Measurements from ENCODE around the gene CPVL. TPM values are rescaled to one million over a fixed set of nuclear protein-coding genes. Genes with fewer than 3 reads are reported as not detected.

Gene CPVL
- total RNA-seq, 3 donors from 2014 or later (not counting 1 experiment from before 2014, with no cell fraction given): 4.9 to 11.6 (median 9.8) TPM

GRCh38 chr7:28956608-28957063 is 189.7 kb downstream of the CPVL start:
- peak overlapping the region; percentile 79 for H3K4me3 Mint-ChIP-seq

GRCh38 chr7:28955718-28956607 is 190.4 kb downstream of the CPVL start:
- 3% methylated on average over 104 of the region's 104 CpGs for WGBS (ENCODE audit: insufficient coverage)
- peaks cover 14 to 17% of the 10 kb centered on the region in 2 donors for H3K4me1 Mint-ChIP-seq
- H3K36me3 Mint-ChIP-seq: no peaks in the 10 kb centered on the region
- peaks cover 42% of the 10 kb centered on the region for H3K27me3 ChIP-seq (ENCODE audit: control insufficient read depth, insufficient read depth, low read length)
- ATAC-seq: peak; percentile 62 to 76 (median 66)
- peak overlapping the region; percentile 23 for H3K4me3 ChIP-seq (ENCODE audit: low read length)
- H3K4me1 ChIP-seq (ENCODE audit: control insufficient read depth, insufficient read depth, low read length): peaks cover 34% of the 10 kb centered on the region
- H3K4me3 Mint-ChIP-seq: peak overlapping the region; percentile 78
- no peaks in the 10 kb centered on the region for H3K36me3 ChIP-seq (ENCODE audit: control insufficient read depth, insufficient read depth, low read length)
- H3K9me3 ChIP-seq (ENCODE audit: control insufficient read depth, insufficient read depth, low read length): no peaks in the 10 kb centered on the region
- no peak overlapping the region for H3K27ac ChIP-seq (ENCODE audit: low read length)
- no peak overlapping the region for H3K27ac Mint-ChIP-seq
- no peak for TF ChIP-seq CTCF (IDR thresholded peaks at IDR 0.05)
- intact Hi-C loops (cut with micrococcal nuclease): loop anchor here (1.0 kb wide), 2 partner anchors 146 to 150 kb away; no protein-coding TSS in a partner anchor
- H3K27me3 Mint-ChIP-seq (ENCODE audit: low read depth in 2 of 2): peaks cover 41 to 55% of the 10 kb centered on the region in 2 donors
- H3K9me3 Mint-ChIP-seq: no peaks in the 10 kb centered on the region
- peak; percentile 23 to 35 for DNase-seq

More at GRCh38 chr7:28956608-28957063, 189.7 kb downstream of the CPVL start:
- TF ChIP-seq CTCF (IDR thresholded peaks at IDR 0.05): peak; percentile 54
- Histone ChIP-seq H3K27ac (ENCODE audit: low read length) (no peak overlapping the region), H3K9me3 (ENCODE audit: control insufficient read depth, insufficient read depth, low read length) (no peaks in the 10 kb centered on the region), H3K27me3 (ENCODE audit: control insufficient read depth, insufficient read depth, low read length) (peaks cover 42% of the 10 kb centered on the region), H3K36me3 (ENCODE audit: control insufficient read depth, insufficient read depth, low read length) (no peaks in the 10 kb centered on the region), H3K4me1 (ENCODE audit: control insufficient read depth, insufficient read depth, low read length) (peaks cover 34% of the 10 kb centered on the region), H3K4me3 (ENCODE audit: low read length) (peak overlapping the region; percentile 34)
- no peaks in the 10 kb centered on the region for H3K36me3 Mint-ChIP-seq
- no peak overlapping the region for H3K27ac Mint-ChIP-seq
- ATAC-seq (peak; percentile 27 to 48 (median 48)), DNase-seq (peak in 1 of 2 donors; percentile 24)
- intact Hi-C loops (cut with micrococcal nuclease): loop anchor here (1.0 kb wide), 2 partner anchors 146 to 150 kb away; no protein-coding TSS in a partner anchor
- H3K4me1 Mint-ChIP-seq: peaks cover 14 to 17% of the 10 kb centered on the region in 2 donors
- WGBS (ENCODE audit: insufficient coverage): 2% methylated on average over 39 of the region's 39 CpGs
- H3K9me3 Mint-ChIP-seq: no peaks in the 10 kb centered on the region
- H3K27me3 Mint-ChIP-seq (ENCODE audit: low read depth in 2 of 2): peaks cover 48 to 55% of the 10 kb centered on the region in 2 donors

- TF ChIP-seq CTCF (IDR thresholded peaks at IDR 0.05): no peak
- H3K27me3 ChIP-seq (ENCODE audit: control insufficient read depth, insufficient read depth, low read length): peaks cover 42% of the 10 kb centered on the region
Measured at GRCh38 chr7:28955356-28955717, 191.0 kb downstream of the CPVL start.

More at GRCh38 chr7:28955356-28955717, 191.0 kb downstream of the CPVL start:
- Mint-ChIP-seq H3K9me3 (no peaks in the 10 kb centered on the region), H3K4me3 (peak overlapping the region; percentile 78), H3K27me3 (ENCODE audit: low read depth in 2 of 2) (peaks cover 41 to 53% of the 10 kb centered on the region in 2 donors), H3K4me1 (peaks cover 14 to 17% of the 10 kb centered on the region in 2 donors), H3K36me3 (no peaks in the 10 kb centered on the region), H3K27ac (no peak overlapping the region)
- no peaks in the 10 kb centered on the region for H3K9me3 ChIP-seq (ENCODE audit: control insufficient read depth, insufficient read depth, low read length)
- peak overlapping the region; percentile 23 for H3K4me3 ChIP-seq (ENCODE audit: low read length)
- 29% methylated on average over 22 of the region's 22 CpGs for WGBS (ENCODE audit: insufficient coverage)
- no peak for DNase-seq
- intact Hi-C loops (cut with micrococcal nuclease): no loop called here
- ATAC-seq: no peak
- no peaks in the 10 kb centered on the region for H3K36me3 ChIP-seq (ENCODE audit: control insufficient read depth, insufficient read depth, low read length)
- H3K27ac ChIP-seq (ENCODE audit: low read length): no peak overlapping the region
- peaks cover 34% of the 10 kb centered on the region for H3K4me1 ChIP-seq (ENCODE audit: control insufficient read depth, insufficient read depth, low read length)

Measured in natural killer cell (primary cell).